HG02885 (cell line): ENCODE results near the gene EZR.

ENCODE experiments used
- ATAC-seq: cut with Tn5 transposase; IDR thresholded peaks from one replicate; pipeline ENCODE4 v1.9.1; 2021; ENCODE audit warnings: mild to moderate bottlenecking; ENCODE audit not compliant: unreplicated experiment, poor library complexity

Gene EZR

DNA sequence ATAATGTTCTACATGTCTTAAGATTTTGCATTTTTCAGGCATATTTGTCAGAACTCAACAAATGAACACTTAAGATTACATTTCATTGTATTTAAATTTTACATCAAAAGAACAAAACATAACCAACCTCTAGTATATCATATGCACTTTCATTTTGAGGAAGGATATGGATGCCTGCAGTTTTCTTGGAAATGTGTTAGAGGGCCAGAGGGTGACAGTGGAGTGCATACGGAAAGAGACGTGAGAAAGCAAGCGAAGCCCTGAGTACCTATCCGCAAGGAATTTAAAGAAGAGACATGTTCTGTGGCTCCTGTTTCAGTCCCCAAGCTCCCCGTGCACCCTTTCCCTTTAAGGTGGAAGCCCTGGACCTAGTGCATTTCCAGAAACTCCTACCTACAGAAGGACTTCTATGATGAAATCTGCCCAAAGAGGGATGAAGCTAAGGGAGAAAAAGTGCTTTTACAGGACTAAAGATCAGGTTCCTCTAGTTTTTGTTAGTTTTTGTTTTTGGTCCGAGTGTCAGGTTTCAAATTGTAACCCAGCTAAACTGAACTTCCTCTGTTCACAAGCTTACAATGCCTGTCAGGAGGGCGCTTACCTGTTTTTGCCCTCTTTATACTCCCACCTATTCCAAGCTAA lies 38.8 kb downstream of the EZR start:
- no peak for ATAC-seq

DNA sequence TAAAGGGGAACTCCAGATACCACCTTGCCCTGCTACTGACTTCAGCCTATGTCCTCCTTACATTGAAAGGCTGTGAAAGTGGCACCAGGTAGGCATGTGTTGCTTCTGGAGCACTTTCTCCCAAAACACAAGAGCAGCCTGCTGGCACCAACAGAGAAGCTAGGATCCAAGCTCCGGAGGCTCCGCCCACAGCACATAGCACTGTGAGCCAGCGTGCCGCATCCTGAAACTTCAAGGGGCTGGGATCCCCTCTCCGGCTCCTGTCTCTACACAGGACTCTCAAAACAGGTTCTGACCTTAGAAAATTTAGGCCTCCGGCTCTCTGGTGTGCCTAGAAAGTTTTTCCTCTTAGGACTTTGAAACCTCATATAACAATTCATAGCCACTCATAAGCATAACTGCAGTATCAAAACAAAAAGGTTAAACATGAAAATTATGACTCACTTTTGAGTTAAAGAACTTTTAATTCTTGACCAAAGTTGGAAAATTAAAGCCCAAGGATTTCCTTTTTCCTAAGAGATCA lies 41.1 kb downstream of the EZR start:
- no peak for ATAC-seq

DNA sequence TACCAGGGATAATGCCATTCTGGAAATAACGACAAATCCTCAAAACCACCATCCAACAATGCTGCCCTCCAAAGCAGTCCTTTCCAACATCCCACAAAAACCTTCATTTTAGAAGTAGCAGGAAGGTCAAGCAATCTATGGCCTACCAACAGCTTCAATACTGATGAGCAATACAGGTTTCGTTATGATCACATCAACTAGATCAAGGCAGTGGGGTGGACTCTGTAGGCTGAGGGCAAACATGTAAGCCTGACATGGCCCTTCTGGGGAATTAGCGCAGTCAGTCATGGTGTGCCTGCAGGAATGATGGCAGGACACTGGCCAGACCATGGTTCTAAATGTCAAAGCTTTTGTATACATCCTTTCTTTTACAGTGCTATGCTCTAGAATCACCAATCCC lies 41.7 kb downstream of the EZR start:
- ATAC-seq: no peak

DNA sequence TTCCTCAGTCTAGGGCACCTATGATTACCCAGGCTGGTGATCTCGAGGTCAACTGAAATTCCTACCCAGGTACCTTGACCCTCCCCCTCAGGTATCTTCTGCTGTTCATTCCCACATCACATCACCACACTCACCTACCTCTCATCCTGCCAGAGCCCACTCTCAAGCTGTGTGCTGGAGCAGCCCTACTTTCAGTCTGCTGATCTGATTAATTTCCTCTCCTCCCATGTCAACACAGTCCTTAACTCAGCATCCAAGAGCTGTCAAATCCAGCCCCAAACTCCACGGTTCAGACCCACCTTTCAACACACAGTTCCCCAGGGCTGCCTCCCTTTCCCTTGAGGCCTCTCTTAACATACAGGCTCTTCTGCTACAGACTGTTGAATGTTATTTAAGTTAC lies 42.4 kb downstream of the EZR start:
- ATAC-seq: no peak

DNA sequence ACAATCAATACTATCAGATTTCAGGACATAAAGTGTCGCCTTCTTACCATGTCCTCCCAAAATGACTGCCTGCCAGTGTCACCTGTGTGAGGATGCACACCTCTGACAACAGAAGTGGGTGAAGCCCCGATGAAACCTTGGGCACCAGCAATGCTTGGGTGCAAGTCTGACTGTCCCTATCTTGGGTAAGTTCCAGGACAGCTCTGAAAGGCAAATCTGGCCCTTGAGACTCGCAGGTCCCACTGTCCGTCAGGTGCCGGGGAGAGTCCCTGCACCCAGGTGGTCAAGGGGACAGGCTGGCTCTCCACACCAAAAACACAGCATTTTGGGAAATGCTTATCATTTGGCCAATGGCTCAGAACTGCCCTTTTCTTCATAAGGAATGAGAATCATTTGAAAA lies 43.3 kb downstream of the EZR start:
- ATAC-seq: no peak

DNA sequence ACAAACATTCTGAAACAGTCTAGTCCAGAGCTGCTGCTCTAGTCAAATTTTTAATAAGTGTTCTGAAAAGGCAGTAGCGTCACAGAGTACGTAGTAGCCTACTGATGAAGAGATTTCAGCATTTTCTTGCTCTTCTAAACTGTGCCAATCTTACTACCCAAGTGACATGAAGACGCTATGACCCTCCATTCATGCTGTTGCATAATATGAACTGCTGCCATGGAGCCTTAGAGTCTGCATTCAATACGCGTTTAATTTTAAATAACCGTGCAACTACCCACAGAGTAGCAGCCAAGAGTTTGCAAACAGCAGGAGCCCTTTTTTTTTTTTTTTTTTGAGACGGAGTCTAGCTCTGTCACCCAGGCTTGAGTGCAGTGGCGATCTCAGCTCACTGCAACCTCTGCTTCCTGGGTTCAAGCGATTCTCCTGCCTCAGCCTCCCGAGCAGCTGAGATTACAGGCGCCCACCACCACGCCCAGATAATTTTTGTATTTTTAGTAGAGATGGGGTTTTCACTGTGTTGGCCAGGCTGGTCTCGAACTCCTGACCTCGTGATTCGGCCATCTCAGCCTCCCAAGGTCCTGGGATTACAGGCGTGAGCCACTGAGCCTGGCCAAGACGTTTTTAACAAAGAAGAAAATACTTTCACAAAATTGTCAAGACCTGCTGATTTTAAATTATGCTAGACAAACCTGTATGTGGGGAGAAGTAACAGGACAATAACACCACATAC lies 44.3 kb downstream of the EZR start:
- ATAC-seq: no peak

DNA sequence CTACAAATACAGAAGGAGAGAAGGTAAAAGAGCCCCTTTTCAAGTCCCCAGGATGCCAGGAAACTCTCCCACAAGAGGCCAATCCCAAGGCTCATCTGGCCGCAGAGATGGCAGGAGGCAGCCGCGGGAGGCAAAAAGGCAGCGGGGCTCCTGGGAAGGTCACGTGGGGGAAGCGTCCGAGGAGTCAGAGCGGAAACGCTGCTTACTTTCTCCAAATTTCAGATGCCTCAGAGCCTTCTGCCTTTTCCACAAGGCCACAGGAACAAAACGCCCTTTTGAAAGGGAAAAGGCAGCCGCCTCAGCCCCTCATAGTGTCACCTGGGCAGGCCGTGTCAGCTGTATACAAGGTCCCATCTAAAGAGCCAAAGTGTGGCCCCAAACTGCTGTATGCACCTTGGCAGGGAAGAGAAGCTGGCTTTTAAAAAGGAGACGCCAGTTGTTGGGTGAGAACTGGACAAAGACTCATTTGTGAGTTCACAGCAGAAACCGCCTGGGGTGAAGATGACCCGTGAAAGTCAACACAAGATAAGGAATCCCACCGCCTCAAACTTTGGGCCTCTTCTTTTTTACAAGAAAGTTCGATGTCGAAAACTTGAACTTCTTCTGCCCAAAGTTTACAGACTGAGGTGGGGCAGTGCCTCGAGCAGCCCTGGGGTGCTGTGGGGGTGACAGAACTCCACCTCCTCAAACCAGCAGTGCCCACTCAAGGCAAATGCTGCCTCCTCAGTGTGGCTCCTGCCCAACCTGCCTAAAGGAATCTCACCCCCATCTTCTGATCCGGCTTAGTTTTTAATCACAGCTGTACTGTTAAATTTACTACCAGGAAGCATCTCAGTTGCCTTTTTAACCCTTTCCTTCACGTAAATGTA lies 45.4 kb downstream of the EZR start:
- ATAC-seq: no peak

DNA sequence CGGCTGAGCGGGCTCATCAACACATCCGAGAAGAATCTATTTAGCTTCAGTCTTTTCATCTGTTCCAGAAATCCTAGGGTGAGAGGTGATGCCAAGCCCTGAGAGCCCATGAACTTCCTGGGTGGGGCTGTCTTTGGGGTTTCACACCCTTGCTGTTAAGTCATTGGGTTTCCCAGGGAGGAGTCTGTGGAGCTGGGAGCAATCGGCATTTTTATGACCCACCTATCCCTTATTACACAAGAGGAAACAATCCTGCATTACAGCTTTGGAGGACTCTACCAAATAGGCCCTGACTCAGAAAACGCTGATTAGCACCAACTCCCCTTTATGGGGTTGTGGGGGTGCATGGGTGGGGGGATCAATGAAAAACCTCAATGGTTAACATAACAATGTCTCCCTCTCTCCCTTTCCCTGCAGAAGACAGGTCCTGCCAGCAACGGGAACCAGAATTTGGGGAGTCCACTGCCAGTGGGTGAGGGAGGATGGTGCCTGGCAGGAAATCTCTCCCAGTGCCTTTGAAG lies 46.3 kb downstream of the EZR start:
- no peak for ATAC-seq

DNA sequence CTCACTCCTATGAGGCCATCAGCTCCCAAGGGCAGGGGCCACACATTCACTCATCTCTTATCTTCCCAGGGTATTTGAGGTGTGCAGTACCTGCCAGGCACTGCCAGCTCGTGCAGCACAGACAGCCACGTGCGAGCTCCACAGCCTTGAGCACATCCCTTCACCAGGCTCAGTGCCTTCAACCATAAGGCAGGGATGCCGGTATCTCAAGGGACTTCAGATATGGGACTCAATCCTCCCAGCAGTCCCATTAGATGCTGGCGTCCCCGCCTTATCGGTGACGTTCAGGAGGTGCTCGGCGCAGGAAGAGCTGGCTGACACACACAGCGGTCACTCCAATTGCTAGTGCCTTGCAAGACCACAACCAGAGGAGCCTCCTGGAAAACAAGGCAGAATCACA lies 47.0 kb downstream of the EZR start:
- no peak for ATAC-seq

DNA sequence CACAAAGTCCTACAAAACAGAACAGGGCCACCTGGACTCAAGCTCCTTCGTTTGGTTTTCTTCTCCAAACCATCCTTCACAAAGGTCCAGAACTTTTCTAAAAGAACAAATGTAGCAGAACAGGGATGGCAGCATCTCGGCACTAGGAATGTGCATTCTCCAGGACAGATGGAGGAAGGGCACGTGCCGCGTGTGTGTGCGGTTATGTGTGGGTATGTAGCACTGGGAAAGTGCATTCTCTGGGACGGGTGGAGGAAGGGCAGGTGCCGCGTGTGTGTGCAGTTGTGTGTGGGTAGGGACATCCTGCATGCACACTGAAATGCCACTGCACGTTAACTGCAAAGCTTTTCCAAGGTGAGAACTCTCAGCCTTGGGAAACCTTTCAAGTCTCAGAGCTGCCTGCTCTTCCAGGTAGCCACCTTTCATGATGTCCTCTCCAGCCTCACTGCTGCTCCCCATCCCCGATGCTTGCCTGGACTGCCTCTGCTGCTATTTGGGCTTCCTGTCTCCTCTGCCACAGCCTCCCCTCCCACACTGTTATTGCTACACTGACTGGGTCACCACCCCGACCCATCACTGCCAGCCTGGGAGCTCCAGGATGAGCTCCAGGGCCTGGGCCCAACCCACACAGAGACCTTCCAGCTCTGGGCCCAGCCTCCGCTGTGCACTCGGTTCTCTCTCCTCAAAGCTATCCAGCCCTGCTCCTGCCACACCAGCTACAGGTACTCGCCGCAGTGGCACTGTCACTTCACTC lies 47.6 kb downstream of the EZR start:
- no peak for ATAC-seq

DNA sequence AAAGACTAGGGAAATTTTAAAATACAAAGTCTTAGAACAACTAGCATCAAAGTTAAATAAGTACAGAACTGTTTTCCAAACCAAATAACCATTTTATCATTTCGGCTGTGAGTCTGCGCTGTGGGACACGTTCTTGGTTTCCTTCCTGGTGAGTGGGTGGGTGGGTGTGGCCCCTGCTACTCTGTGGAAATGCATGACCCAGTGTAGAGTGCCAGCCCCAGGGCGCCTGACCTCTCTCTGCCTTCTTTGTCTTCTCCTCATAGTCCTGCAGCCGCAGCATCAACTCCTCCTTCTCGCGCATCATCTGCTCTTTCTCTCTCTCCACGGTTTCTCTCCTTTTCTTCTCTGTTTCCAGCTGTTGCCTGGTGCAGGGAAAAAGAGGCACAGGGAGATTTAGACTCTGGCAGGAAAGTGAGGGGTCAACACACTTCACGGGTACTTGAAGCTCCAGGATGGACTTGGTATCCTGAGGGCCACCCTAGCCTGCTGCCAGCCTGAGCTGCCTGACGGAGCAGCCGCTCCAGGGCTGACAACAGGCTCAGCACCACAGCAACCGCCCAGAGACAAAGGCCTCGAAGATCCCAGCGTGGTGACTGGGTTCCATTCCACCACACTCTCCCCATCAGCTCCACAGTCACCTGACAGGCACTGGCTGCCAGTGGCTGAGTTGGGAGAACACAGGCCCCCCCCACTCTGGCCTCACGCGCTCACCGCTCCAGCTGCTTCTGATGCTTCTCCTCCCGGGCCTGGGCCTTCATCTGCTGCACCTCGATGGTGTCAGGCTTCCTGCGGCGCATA lies 48.4 kb downstream of the EZR start:
- ATAC-seq: no peak

DNA sequence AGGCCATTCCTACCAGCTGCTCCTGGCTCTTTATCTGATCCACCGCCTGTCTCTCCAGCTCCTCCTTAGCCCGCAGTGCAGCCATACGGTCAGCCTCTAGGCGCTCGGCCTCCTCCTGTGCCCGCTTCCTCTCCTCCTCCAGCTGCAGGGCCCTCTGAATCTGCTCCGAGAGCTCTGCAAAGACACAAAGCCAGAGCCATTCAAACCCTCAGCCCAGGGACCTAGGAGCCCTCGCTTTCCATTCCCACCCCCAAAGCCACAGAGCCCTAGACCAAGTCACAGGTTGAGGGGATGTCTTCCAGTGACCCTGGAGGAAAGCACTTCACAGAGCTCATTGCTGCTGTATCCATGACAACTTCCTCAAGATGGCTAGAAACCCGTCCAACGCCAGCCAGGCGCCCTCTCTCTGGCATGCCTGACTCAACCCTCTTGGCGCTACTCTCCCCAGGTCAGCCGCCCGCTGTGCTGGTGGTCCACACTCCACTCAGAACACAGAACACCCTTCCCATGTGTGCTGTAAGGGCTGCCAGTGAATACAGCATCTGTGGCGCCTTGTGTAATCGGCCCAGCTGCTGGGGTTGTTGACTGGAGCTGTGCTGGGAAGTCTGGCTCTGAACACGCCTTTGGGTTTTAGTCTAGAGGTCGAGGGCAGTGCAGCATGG lies 49.3 kb downstream of the EZR start:
- no peak for ATAC-seq

DNA sequence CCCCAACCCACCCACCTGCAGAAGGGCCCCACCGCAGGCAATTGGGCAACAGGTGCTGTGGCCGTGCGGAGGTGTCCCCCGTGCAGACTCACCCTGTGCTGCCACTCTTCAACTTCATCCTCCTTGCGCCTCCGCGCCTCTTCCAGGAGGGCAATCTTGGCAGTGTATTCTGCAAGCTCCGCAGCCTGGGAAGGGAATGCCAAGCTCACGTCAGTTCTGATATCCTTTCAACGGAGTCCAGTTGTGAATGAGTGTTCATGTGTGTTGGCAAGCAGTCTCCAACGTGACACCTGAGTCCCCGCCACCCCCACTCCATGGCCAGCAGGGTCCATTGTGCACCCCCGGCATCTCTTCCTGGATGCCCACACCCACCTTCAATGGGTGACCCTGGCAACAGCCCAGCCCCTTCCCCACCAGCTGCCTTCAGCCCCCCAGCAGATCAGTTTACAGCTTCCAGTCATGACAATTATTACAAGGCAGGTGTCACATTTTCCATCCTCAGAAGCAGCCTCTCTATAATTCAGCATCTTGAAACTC lies 49.9 kb downstream of the EZR start:
- no peak for ATAC-seq

DNA sequence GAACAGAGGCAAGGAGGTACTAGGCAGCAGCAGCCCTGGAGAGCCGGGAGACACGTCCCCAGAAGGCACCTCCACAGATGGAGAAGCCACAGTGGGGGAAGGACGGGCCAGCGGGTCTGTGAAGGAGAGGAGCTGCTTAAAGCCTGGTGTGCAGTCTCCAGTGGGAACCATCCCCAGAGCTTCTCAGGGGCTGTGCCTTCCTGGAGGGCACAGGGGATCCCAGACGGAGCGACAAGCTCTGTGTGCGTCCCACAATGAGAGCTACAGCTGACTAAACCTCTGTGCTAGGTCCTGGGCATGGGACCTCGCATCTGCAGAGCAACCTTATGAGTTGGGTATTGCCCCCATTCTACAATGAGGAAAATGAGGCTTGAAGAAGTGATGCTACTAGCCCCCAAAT lies 50.7 kb downstream of the EZR start:
- ATAC-seq: no peak

DNA sequence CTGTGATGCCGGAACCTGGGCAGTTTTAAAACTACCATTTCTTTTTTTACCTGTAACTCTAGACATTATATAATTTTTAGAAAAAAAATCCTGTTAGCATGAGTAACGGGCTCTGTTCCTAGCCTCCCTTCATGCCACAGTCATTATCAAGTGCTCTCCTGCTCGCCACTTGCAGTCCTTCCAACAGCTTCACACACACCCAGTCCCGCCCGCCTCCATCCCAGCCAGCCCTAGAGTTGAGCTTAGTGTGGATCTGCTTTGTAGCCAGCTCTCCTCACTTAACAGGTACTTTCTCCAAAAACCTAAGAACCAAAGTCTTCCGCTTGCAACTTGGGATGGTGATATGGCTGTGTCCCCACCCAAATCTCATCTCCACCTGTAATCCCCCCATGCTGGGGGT lies 51.5 kb downstream of the EZR start:
- ATAC-seq: no peak

DNA sequence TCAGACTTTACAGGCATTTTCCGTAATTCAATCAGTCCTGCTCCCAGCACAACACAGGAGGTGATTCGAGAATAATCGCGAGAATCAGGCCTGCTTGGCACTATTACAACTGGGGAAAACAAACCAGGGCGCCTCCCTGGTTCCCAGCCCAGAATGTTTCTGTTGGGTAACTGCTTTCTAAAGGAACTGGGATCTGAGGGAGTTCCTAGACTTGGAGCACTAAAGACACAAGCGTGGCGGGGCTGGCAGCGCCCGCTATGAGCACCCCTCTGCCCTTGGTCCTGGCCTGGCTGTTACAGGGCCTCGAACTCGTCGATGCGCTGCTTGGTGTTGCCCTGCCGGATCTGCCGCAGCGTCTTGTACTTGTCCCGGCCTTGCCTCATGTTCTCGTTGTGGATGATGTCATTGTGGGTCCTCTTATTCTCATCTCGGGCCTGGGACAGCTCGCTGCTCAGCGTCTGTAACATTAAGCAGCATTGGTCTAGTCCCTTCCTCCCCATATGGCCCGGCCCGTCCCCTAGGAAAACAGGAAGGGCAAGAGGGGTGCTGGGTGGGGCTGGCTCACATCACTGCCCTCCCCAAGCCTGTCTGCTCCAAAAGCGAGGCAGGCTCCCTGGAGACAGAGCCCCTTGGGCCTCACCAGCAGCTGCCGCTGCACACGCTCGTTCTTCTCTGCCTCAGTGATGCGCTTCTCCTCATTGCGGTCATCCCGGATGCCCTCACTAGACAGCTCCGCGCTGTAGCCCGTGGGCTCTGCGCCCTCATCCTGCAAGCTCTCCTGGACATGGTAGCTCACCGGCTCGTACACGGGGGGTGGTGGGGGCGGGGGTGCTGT lies 52.3 kb downstream of the EZR start:
- no peak for ATAC-seq

DNA sequence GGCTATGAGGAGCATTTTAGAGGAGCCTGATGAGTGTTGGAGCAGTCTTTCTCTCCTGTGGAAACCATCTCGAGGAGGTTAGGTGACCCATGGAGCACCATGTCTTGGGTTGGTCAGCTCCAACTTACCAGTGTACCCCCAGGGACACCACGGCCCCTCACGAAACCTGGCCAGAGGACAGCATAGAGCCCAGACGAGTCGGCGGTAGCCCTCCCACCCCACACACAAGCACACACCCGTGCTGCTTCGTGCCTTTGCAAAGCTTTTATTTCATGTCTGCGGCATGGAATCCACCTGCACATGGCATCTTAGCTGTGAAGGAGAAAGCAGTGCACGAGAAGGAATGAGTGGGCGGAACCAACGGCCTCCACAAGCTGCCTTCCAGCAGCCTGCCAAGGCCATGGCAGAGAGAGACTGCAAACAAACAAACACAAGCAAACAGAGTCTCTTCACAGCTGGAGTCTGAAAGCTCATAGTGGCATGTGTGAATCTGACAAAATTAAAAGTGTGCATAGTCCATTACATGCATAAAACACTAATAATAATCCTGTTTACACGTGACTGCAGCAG lies 53.6 kb downstream of the EZR start:
- no peak for ATAC-seq
